Measurements from ENCODE around the gene MID1. TPM values are rescaled to one million over a fixed set of nuclear protein-coding genes. Genes with fewer than 3 reads are reported as not detected.

The MID1 gene
- total RNA-seq, 1 donor from 2014 or later, result 32.5 TPM

GRCh38 chrX:10453945-10454344, 166.4 kb downstream of the MID1 start:
- no peak overlapping the region for H3K27ac Mint-ChIP-seq

GRCh38 chrX:10450959-10451355, 169.4 kb downstream of the MID1 start:
- peaks cover 15% of the 10 kb centered on the region for H3K36me3 Mint-ChIP-seq (ENCODE audit: insufficient read depth)
- no peak for TF ChIP-seq CTCF (IDR thresholded peaks at IDR 0.05; ENCODE audit: unreplicated experiment)
- H3K4me3 Mint-ChIP-seq (ENCODE audit: low read depth), result no peak overlapping the region
- no peaks in the 10 kb centered on the region for H3K4me1 Mint-ChIP-seq (ENCODE audit: low read depth)
- H3K9me3 Mint-ChIP-seq (ENCODE audit: low read depth), result peaks cover 6% of the 10 kb centered on the region
- H3K27me3 Mint-ChIP-seq, result no peaks in the 10 kb centered on the region
- no peak for DNase-seq (ENCODE audit: low spot score, unreplicated experiment)
- no peak overlapping the region for H3K27ac Mint-ChIP-seq

More at GRCh38 chrX:10453945-10454344, 166.4 kb downstream of the MID1 start:
- no peak for TF ChIP-seq CTCF (IDR thresholded peaks at IDR 0.05; ENCODE audit: unreplicated experiment)
- H3K27me3 Mint-ChIP-seq, result no peaks in the 10 kb centered on the region
- no peak overlapping the region for H3K4me3 Mint-ChIP-seq (ENCODE audit: low read depth)
- H3K9me3 Mint-ChIP-seq (ENCODE audit: low read depth), result peaks cover 6% of the 10 kb centered on the region
- H3K4me1 Mint-ChIP-seq (ENCODE audit: low read depth), result no peaks in the 10 kb centered on the region
- DNase-seq (ENCODE audit: low spot score, unreplicated experiment), result no peak
- peaks cover 20% of the 10 kb centered on the region for H3K36me3 Mint-ChIP-seq (ENCODE audit: insufficient read depth)

GRCh38 chrX:10450229-10450958, 170.0 kb downstream of the MID1 start:
- peaks cover 15% of the 10 kb centered on the region for H3K36me3 Mint-ChIP-seq (ENCODE audit: insufficient read depth)
- no peaks in the 10 kb centered on the region for H3K4me1 Mint-ChIP-seq (ENCODE audit: low read depth)
- no peak overlapping the region for H3K27ac Mint-ChIP-seq
- H3K4me3 Mint-ChIP-seq (ENCODE audit: low read depth), result no peak overlapping the region
- TF ChIP-seq CTCF (IDR thresholded peaks at IDR 0.05; ENCODE audit: unreplicated experiment), result no peak
- no peak for DNase-seq (ENCODE audit: low spot score, unreplicated experiment)
- H3K9me3 Mint-ChIP-seq (ENCODE audit: low read depth), result peaks cover 6% of the 10 kb centered on the region
- H3K27me3 Mint-ChIP-seq, result no peaks in the 10 kb centered on the region

GRCh38 chrX:10447564-10448214, 172.7 kb downstream of the MID1 start:
- H3K27ac Mint-ChIP-seq, result no peak overlapping the region
- no peak overlapping the region for H3K4me3 Mint-ChIP-seq (ENCODE audit: low read depth)
- TF ChIP-seq CTCF (IDR thresholded peaks at IDR 0.05; ENCODE audit: unreplicated experiment), result no peak
- H3K9me3 Mint-ChIP-seq (ENCODE audit: low read depth), result peaks cover 14% of the 10 kb centered on the region
- no peaks in the 10 kb centered on the region for H3K27me3 Mint-ChIP-seq
- H3K4me1 Mint-ChIP-seq (ENCODE audit: low read depth), result no peaks in the 10 kb centered on the region
- no peak for DNase-seq (ENCODE audit: low spot score, unreplicated experiment)
- H3K36me3 Mint-ChIP-seq (ENCODE audit: insufficient read depth), result peaks cover 7% of the 10 kb centered on the region

GRCh38 chrX:10444204-10444603, 176.2 kb downstream of the MID1 start:
- no peak for TF ChIP-seq CTCF (IDR thresholded peaks at IDR 0.05; ENCODE audit: unreplicated experiment)
- H3K27ac Mint-ChIP-seq, result no peak overlapping the region
- no peak overlapping the region for H3K4me3 Mint-ChIP-seq (ENCODE audit: low read depth)
- no peaks in the 10 kb centered on the region for H3K27me3 Mint-ChIP-seq
- H3K36me3 Mint-ChIP-seq (ENCODE audit: insufficient read depth), result peaks cover 4% of the 10 kb centered on the region
- no peak for DNase-seq (ENCODE audit: low spot score, unreplicated experiment)
- H3K9me3 Mint-ChIP-seq (ENCODE audit: low read depth), result peaks cover 30% of the 10 kb centered on the region
- no peaks in the 10 kb centered on the region for H3K4me1 Mint-ChIP-seq (ENCODE audit: low read depth)
